Sigmoid colon (tissue), 7 donors: ENCODE data around the gene LRRK2. TPM values are rescaled to one million over a fixed set of nuclear protein-coding genes. Genes with fewer than 3 reads are reported as not detected.

Experiments
- DNase-seq: peaks from one replicate; pipeline ENCODE4 v3.0.0-alpha.2; 2019
- H3K27ac ChIP-seq, 4 donors: fragments of 200-600 bp; sonication (generic); one replicate each; pipeline ENCODE4 v1.5.1; 2016 to 2019; ENCODE audit warnings: mild to moderate bottlenecking in 1 of 4
- H3K27me3 ChIP-seq, 3 donors: fragments of 200-600 bp; sonication (generic); one replicate each; pipeline ENCODE4 v1.5.1; 2019; ENCODE audit warnings: mild to moderate bottlenecking in 1 of 3
- H3K36me3 ChIP-seq, 4 donors: fragments of 200-600 bp; sonication (generic); one replicate each; pipeline ENCODE4 v1.5.1; 2016 to 2019
- H3K4me1 ChIP-seq, 4 donors: fragments of 200-600 bp; sonication (generic); one replicate each; pipeline ENCODE4 v1.5.1; 2017 to 2019
- H3K4me3 ChIP-seq, 4 donors: fragments of 200-600 bp; sonication (generic); one replicate each; pipeline ENCODE4 v1.5.1; 2017 to 2019; ENCODE audit warnings: mild to moderate bottlenecking in 2 of 4, moderate library complexity in 1 of 4
- H3K9me3 ChIP-seq, 4 donors: fragments of 200-600 bp in 3 of 4; sonication (generic) in 3 of 4; one replicate each; pipeline versions ENCODE4 v1.5.1 to v1.6.1; 2013 to 2019
- CTCF ChIP-seq, 4 experiments: fragments of 450-650 bp in 3 of 4; fragments of 200-600 bp in 1 of 4; IDR thresholded peaks; one replicate each; pipeline ENCODE4 v1.5.1; 2016 to 2019; ENCODE audit warnings: antibody characterized with exemption in 4 of 4, mild to moderate bottlenecking in 3 of 4, moderate library complexity in 2 of 4
- EP300 ChIP-seq, 4 donors: sonication (generic); formaldehyde crosslinking; IDR thresholded peaks; one replicate each; pipeline ENCODE4 v1.6.1; 2017; ENCODE audit warnings: antibody characterized with exemption in 4 of 4
- POLR2A ChIP-seq, 2 donors: fragments of 450-650 bp; IDR thresholded peaks; one replicate each; pipeline ENCODE4 v1.6.1; 2016; ENCODE audit warnings: antibody characterized with exemption in 2 of 2, mild to moderate bottlenecking in 2 of 2, moderate library complexity in 2 of 2
- POLR2AphosphoS5 ChIP-seq, 4 donors: sonication (generic); formaldehyde crosslinking; IDR thresholded peaks; one replicate each; pipeline ENCODE4 v1.6.1; 2017; ENCODE audit warnings: antibody characterized with exemption in 4 of 4
- WGBS, 2 donors: extraction: QIAGEN DNeasy Blood & Tissue Kit; methylation state at CpG; one replicate each; pipeline ENCODE4 v1.1.7; 2013; 5-methylcytosine and 5-hydroxymethylcytosine counted together
- intact Hi-C: fragments of 100-400 bp; cut with DNase I; formaldehyde crosslinking; loops from one replicate; pipeline ENCODE4 v1.15.1; 2023
- polyA plus RNA-seq, 3 donors: library from polyadenylated mRNA; stranded (reverse); fragments of 200-250 nt; gene quantifications; one replicate each; pipeline ENCODE4 v1.2.3, GENCODE V29; 2013
- total RNA-seq, 4 donors: library from RNA; depleted of rRNA; stranded (reverse); fragments of >200 nt; gene quantifications; one replicate each; pipeline ENCODE4 v1.1.0, GENCODE V29; 2016
- donor health status: healthy with polysubstance abuse.
- donor health status: Bipolar disorder and iron deficiency.
- donor health status: healthy.

The LRRK2 gene
- total and polyA plus RNA-seq, 7 donors, result 0.92 to 29.9 (median 18.7) TPM

- TF ChIP-seq EP300 (IDR thresholded peaks at IDR 0.05), result no peak
- TF ChIP-seq POLR2A (IDR thresholded peaks at IDR 0.05), result no peak
- intact Hi-C loops, result no loop called here
- WGBS, 2 donors, result 79 to 88% methylated on average over 1 of the region's 1 CpG
Measured at GRCh38 chr12:40281791-40282364, 57.1 kb downstream of the LRRK2 start.

GRCh38 chr12:40286583-40286982, 61.8 kb downstream of the LRRK2 start:
- intact Hi-C loops, result no loop called here
- Histone ChIP-seq H3K4me1 (no peaks in the 10 kb centered on the region), H3K27me3 (no peaks in the 10 kb centered on the region), H3K9me3 (peaks cover 0 to 2% (median 0%) of the 10 kb centered on the region in 4 donors), H3K36me3 (peaks cover 0 to 19% (median 2%) of the 10 kb centered on the region in 4 donors), H3K4me3 (no peak overlapping the region), H3K27ac (no peak overlapping the region)
- no peak for DNase-seq
- TF ChIP-seq POLR2AphosphoS5 (IDR thresholded peaks at IDR 0.05), result no peak
- no peak for TF ChIP-seq CTCF (IDR thresholded peaks at IDR 0.05)
- TF ChIP-seq POLR2A (IDR thresholded peaks at IDR 0.05), result no peak
- TF ChIP-seq EP300 (IDR thresholded peaks at IDR 0.05), result no peak

More at GRCh38 chr12:40281791-40282364, 57.1 kb downstream of the LRRK2 start:
- H3K36me3 ChIP-seq, result peaks cover 0 to 54% (median 0%) of the 10 kb centered on the region in 4 donors
- H3K4me3 ChIP-seq, result no peak overlapping the region
- H3K4me1 ChIP-seq, result no peaks in the 10 kb centered on the region
- H3K27ac ChIP-seq, result no peak overlapping the region
- H3K9me3 ChIP-seq, result no peaks in the 10 kb centered on the region
- no peak for DNase-seq
- no peaks in the 10 kb centered on the region for H3K27me3 ChIP-seq

- Histone ChIP-seq H3K4me1 (no peaks in the 10 kb centered on the region), H3K27ac (no peak overlapping the region), H3K4me3 (no peak overlapping the region), H3K27me3 (no peaks in the 10 kb centered on the region), H3K9me3 (peaks cover 0 to 2% (median 0%) of the 10 kb centered on the region in 4 donors), H3K36me3 (peaks cover 0 to 19% (median 2%) of the 10 kb centered on the region in 4 donors)
- 80 to 88% methylated on average over 7 of the region's 7 CpGs for WGBS, 2 donors
- no peak for DNase-seq
- TF ChIP-seq POLR2A (IDR thresholded peaks at IDR 0.05) (no peak), EP300 (IDR thresholded peaks at IDR 0.05) (no peak), POLR2AphosphoS5 (IDR thresholded peaks at IDR 0.05) (no peak), CTCF (IDR thresholded peaks at IDR 0.05) (no peak)
- intact Hi-C loops, result no loop called here
Measured at GRCh38 chr12:40287369-40287975, 62.7 kb downstream of the LRRK2 start.

- 61 to 73% methylated on average over 3 of the region's 3 CpGs for WGBS, 2 donors
- Histone ChIP-seq H3K4me1 (no peaks in the 10 kb centered on the region), H3K27ac (no peak overlapping the region), H3K36me3 (peaks cover 0 to 21% (median 5%) of the 10 kb centered on the region in 4 donors), H3K27me3 (no peaks in the 10 kb centered on the region), H3K9me3 (peaks cover 0 to 2% (median 0%) of the 10 kb centered on the region in 4 donors), H3K4me3 (no peak overlapping the region)
- TF ChIP-seq CTCF (IDR thresholded peaks at IDR 0.05) (no peak), POLR2A (IDR thresholded peaks at IDR 0.05) (no peak), POLR2AphosphoS5 (IDR thresholded peaks at IDR 0.05) (no peak), EP300 (IDR thresholded peaks at IDR 0.05) (no peak)
- intact Hi-C loops, result no loop called here
- DNase-seq, result no peak
Measured at GRCh38 chr12:40292788-40293429, 68.1 kb downstream of the LRRK2 start.

GRCh38 chr12:40298341-40298740, 73.5 kb downstream of the LRRK2 start:
- H3K4me1 ChIP-seq, result no peaks in the 10 kb centered on the region
- intact Hi-C loops, result no loop called here
- H3K36me3 ChIP-seq, result peaks cover 0 to 41% (median 4%) of the 10 kb centered on the region in 4 donors
- TF ChIP-seq POLR2AphosphoS5 (IDR thresholded peaks at IDR 0.05), result no peak
- no peak for TF ChIP-seq POLR2A (IDR thresholded peaks at IDR 0.05)
- no peak for TF ChIP-seq CTCF (IDR thresholded peaks at IDR 0.05)
- TF ChIP-seq EP300 (IDR thresholded peaks at IDR 0.05), result no peak
- H3K27ac ChIP-seq, result no peak overlapping the region
- 93 to 98% methylated on average over 8 of the region's 8 CpGs for WGBS, 2 donors
- no peaks in the 10 kb centered on the region for H3K9me3 ChIP-seq
- H3K4me3 ChIP-seq, result no peak overlapping the region
- no peaks in the 10 kb centered on the region for H3K27me3 ChIP-seq
- DNase-seq, result no peak
